ENCODE results near the gene BRAF. TPM values are rescaled to one million over a fixed set of nuclear protein-coding genes. Genes with fewer than 3 reads are reported as not detected.

Gene BRAF
- total RNA-seq (2014; rRNA removed), result 15.2 and 15.7 TPM in 2 replicates
- Bru-seq, nascent RNA, result percentile 88 among the genes with signal in this experiment
- BruChase-seq, experiment 1, labeled RNA remaining after a 6-hour chase, result percentile 73 among the genes with signal in this experiment
- BruChase-seq, experiment 2, labeled RNA remaining after a 2-hour chase, result percentile 79 among the genes with signal in this experiment
- long read RNA-seq, full-length matches to known transcripts, result 8 of 17 reads
- long read RNA-seq, partial matches to known transcripts, result 3 of 17 reads
- long read RNA-seq, other reads (novel, unspliced or antisense), result 6 of 17 reads

GRCh38 chr7:140924821-140925421 lies at the start of gene BRAF:
Gene BRAF (minus strand): TSS chr7:140924929. CDS start chr7:140924703, 226 bp downstream.
- Histone ChIP-seq H3K27ac (ENCODE audit: low read length) (peak within 1 kb of the TSS; percentile 56), H3K4me1 (ENCODE audit: insufficient read depth, low read length) (peaks cover 33% of the 10 kb centered on the region), H4K20me1 (ENCODE audit: low read length) (peaks cover 29% of the 10 kb centered on the region), H3K36me3 (ENCODE audit: low read depth, low read length) (no peaks in the 10 kb centered on the region), H3K79me2 (ENCODE audit: low read length) (peaks cover 45% of the 10 kb centered on the region), H3K4me2 (ENCODE audit: low read length) (peak within 1 kb of the TSS; percentile 99), H3K9me2 (replicated peaks; ENCODE audit: low read length) (no peaks in the 10 kb centered on the region), H3K9me3 (ENCODE audit: low read length) (no peaks in the 10 kb centered on the region), H3F3A (ENCODE audit: low read length, unreplicated experiment) (no peaks in the 10 kb centered on the region), H2AFZ (ENCODE audit: low read length) (peak within 1 kb of the TSS; percentile 91), H3K27me3 (ENCODE audit: low read length) (no peaks in the 10 kb centered on the region), H3K9ac (ENCODE audit: low read length) (peak within 1 kb of the TSS; percentile 88), H3K4me3 (ENCODE audit: low read length) (peak within 1 kb of the TSS; percentile 93)
- peak; percentile 25 for ATAC-seq
- no TSS peak for BruUV-seq (replicated peaks)
- no peak for TF ChIP-seq CTCF (conservative IDR thresholded peaks at IDR 0.05; ENCODE audit: low read depth, low read length)
- TF ChIP-seq EZH2phosphoT487 (IDR thresholded peaks at IDR 0.05; ENCODE audit: borderline replicate concordance, low read length), result no peak
- no peak for TF ChIP-seq EZH2 (IDR thresholded peaks at IDR 0.05; ENCODE audit: low read length, unreplicated experiment)
- CTCF ChIA-PET, result interaction anchor here (0.7 kb wide), 1 partner anchor 671 kb away, joined by 4 read pairs; no protein-coding TSS in a partner anchor
- intact Hi-C loops (cut with micrococcal nuclease), result loop anchor here (1.0 to 10.0 kb wide), 6 partner anchors 12 to 250 kb away; partner anchors contain the start of genes ADCK2 and MRPS33
- DNase-seq, result peak; percentile 85
- POLR2A ChIA-PET (ENCODE audit: unreplicated experiment), result interaction anchor here (0.7 kb wide), 2 partner anchors 52 to 446 kb away, joined by 7 to 16 read pairs; partner anchors contain the start of gene MKRN1

GRCh38 chr7:140972876-140973829 lies 48.4 kb upstream of the BRAF start:
- Histone ChIP-seq H3K9me2 (replicated peaks; ENCODE audit: low read length) (no peaks in the 10 kb centered on the region), H3F3A (ENCODE audit: low read length, unreplicated experiment) (no peaks in the 10 kb centered on the region), H3K79me2 (ENCODE audit: low read length) (no peaks in the 10 kb centered on the region), H3K9ac (ENCODE audit: low read length) (no peak overlapping the region), H4K20me1 (ENCODE audit: low read length) (no peaks in the 10 kb centered on the region), H3K36me3 (ENCODE audit: low read depth, low read length) (no peaks in the 10 kb centered on the region), H3K27me3 (ENCODE audit: low read length) (no peaks in the 10 kb centered on the region), H3K4me1 (ENCODE audit: insufficient read depth, low read length) (peaks cover 11% of the 10 kb centered on the region; the same call in 1 of the 2 replicates), H3K27ac (ENCODE audit: low read length) (no peak overlapping the region), H3K4me3 (ENCODE audit: low read length) (no peak overlapping the region), H2AFZ (ENCODE audit: low read length) (no peak overlapping the region), H3K9me3 (ENCODE audit: low read length) (no peaks in the 10 kb centered on the region), H3K4me2 (ENCODE audit: low read length) (no peak overlapping the region)
- no peak for TF ChIP-seq EZH2 (IDR thresholded peaks at IDR 0.05; ENCODE audit: low read length, unreplicated experiment)
- no peak for TF ChIP-seq CTCF (conservative IDR thresholded peaks at IDR 0.05; ENCODE audit: low read depth, low read length)
- TF ChIP-seq EZH2phosphoT487 (IDR thresholded peaks at IDR 0.05; ENCODE audit: borderline replicate concordance, low read length), result no peak
- ATAC-seq (no peak), DNase-seq (no peak)
- ChIA-PET CTCF (interaction anchor here (0.7 kb wide), 1 partner anchor 40 kb away, joined by 3 read pairs; no protein-coding TSS in a partner anchor), POLR2A (ENCODE audit: unreplicated experiment) (interaction anchor here (0.5 kb wide), 1 partner anchor 32 kb away, joined by 3 read pairs; no protein-coding TSS in a partner anchor)
- BruUV-seq (replicated peaks), result no TSS peak
- intact Hi-C loops (cut with micrococcal nuclease), result no loop called here

All from PC-3 (cell line).